ENCODE results near the gene ZNF516.

DNA sequence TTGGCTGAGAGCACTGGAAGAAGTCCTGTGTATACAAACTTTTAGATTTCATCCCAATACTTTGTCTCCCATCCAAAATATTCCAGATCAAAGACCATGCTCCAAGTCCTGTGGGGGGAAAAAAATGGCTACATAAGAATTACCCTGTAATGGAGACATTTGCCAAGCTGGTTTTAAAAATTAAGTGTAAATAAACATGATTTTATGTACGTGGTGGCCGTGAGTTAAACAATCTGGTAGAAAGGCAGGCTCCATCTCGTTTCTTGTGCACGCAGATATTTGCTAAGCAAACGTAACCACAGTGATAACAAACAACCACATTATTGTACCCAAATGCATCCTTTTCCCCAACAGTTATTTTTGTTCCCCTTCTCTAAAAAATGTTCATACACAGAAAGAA, 176.4 kb downstream of the ZNF516 start:
- TF ChIP-seq GABPA (IDR thresholded peaks at IDR 0.05 in 1 of 2, conservative IDR thresholded peaks at IDR 0.05 in 1 of 2) (no peak), YY1 (IDR thresholded peaks at IDR 0.05) (no peak), RAD21 (IDR thresholded peaks at IDR 0.05) (no peak), TAF1 (conservative IDR thresholded peaks at IDR 0.05) (no peak), RXRA (IDR thresholded peaks at IDR 0.05) (no peak), HNF4G (IDR thresholded peaks at IDR 0.05) (no peak), JUND (IDR thresholded peaks at IDR 0.05) (no peak)
- TF ChIP-seq, protein P1, sequence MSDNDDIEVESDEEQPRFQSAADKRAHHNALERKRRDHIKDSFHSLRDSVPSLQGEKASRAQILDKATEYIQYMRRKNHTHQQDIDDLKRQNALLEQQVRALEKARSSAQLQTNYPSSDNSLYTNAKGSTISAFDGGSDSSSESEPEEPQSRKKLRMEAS (IDR thresholded peaks at IDR 0.05) = no peak
- TF ChIP-seq, protein P2, sequence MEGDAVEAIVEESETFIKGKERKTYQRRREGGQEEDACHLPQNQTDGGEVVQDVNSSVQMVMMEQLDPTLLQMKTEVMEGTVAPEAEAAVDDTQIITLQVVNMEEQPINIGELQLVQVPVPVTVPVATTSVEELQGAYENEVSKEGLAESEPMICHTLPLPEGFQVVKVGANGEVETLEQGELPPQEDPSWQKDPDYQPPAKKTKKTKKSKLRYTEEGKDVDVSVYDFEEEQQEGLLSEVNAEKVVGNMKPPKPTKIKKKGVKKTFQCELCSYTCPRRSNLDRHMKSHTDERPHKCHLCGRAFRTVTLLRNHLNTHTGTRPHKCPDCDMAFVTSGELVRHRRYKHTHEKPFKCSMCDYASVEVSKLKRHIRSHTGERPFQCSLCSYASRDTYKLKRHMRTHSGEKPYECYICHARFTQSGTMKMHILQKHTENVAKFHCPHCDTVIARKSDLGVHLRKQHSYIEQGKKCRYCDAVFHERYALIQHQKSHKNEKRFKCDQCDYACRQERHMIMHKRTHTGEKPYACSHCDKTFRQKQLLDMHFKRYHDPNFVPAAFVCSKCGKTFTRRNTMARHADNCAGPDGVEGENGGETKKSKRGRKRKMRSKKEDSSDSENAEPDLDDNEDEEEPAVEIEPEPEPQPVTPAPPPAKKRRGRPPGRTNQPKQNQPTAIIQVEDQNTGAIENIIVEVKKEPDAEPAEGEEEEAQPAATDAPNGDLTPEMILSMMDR (IDR thresholded peaks at IDR 0.05; ENCODE audit: low read depth, low read length, missing input control) = no peak
- TF ChIP-seq, protein P3, sequence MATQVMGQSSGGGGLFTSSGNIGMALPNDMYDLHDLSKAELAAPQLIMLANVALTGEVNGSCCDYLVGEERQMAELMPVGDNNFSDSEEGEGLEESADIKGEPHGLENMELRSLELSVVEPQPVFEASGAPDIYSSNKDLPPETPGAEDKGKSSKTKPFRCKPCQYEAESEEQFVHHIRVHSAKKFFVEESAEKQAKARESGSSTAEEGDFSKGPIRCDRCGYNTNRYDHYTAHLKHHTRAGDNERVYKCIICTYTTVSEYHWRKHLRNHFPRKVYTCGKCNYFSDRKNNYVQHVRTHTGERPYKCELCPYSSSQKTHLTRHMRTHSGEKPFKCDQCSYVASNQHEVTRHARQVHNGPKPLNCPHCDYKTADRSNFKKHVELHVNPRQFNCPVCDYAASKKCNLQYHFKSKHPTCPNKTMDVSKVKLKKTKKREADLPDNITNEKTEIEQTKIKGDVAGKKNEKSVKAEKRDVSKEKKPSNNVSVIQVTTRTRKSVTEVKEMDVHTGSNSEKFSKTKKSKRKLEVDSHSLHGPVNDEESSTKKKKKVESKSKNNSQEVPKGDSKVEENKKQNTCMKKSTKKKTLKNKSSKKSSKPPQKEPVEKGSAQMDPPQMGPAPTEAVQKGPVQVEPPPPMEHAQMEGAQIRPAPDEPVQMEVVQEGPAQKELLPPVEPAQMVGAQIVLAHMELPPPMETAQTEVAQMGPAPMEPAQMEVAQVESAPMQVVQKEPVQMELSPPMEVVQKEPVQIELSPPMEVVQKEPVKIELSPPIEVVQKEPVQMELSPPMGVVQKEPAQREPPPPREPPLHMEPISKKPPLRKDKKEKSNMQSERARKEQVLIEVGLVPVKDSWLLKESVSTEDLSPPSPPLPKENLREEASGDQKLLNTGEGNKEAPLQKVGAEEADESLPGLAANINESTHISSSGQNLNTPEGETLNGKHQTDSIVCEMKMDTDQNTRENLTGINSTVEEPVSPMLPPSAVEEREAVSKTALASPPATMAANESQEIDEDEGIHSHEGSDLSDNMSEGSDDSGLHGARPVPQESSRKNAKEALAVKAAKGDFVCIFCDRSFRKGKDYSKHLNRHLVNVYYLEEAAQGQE (IDR thresholded peaks at IDR 0.05) = no peak
- TF ChIP-seq, protein P4, sequence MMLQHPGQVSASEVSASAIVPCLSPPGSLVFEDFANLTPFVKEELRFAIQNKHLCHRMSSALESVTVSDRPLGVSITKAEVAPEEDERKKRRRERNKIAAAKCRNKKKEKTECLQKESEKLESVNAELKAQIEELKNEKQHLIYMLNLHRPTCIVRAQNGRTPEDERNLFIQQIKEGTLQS (IDR thresholded peaks at IDR 0.05) = no peak

Data from liver (tissue), 3 donors.